SK-N-SH (cell line): ENCODE data around the gene SMURF1. TPM values are rescaled to one million over a fixed set of nuclear protein-coding genes. Genes with fewer than 3 reads are reported as not detected.

Source experiments
- CTCF ChIA-PET: fragments of 300-600, 350-600 bp; formaldehyde crosslinking; extraction: SDS; loops from one replicate; lab custom pipeline; 2021; lab: Yijun Ruan, JAX
- POLR2A ChIA-PET: fragments of 350-600 bp; sonication (Branson Sonifier 250); formaldehyde crosslinking; extraction: SDS; loops from one replicate; lab custom pipeline; 2020; ENCODE audit warnings: antibody characterized with exemption, inconsistent platforms; lab: Yijun Ruan, JAX
- DNase-seq: peaks from one replicate; pipeline ENCODE4 v3.0.0; 2012
- H2AFZ ChIP-seq: fragments of 200-600 bp; sonication (generic); 2 replicates; pipeline ENCODE4 v1.8.1; 2016; ENCODE audit warnings: antibody characterized with exemption, mild to moderate bottlenecking, low read depth
- H3F3A ChIP-seq: fragments of 200-600 bp; sonication (generic); replicated peaks from 2 replicates; pipeline ENCODE3; 2016; ENCODE audit warnings: antibody characterized with exemption, mild to moderate bottlenecking; ENCODE audit not compliant: insufficient read depth
- H3K27ac ChIP-seq, 2 experiments: fragments of 200-500 bp in 1 of 2; fragments of 200-600 bp in 1 of 2; sonication (Bioruptor generic) in 1 of 2; sonication (generic), shearing (Covaris generic) in 1 of 2; 2 replicates each; pipeline versions ENCODE4 v1.5.1 to v1.6.1; 2014 to 2016; ENCODE audit warnings: low read depth in 2 of 2, inconsistent platforms in 1 of 2, low read length in 1 of 2, mild to moderate bottlenecking in 1 of 2, mixed read lengths in 1 of 2
- H3K27me3 ChIP-seq: fragments of 200-600 bp; sonication (generic), shearing (Covaris generic); 2 replicates; pipeline ENCODE4 v1.6.1; 2016; ENCODE audit warnings: mixed run types; ENCODE audit not compliant: insufficient read depth
- H3K36me3 ChIP-seq, 2 experiments: fragments of 200-500 bp in 1 of 2; fragments of 200-600 bp in 1 of 2; sonication (Bioruptor generic) in 1 of 2; sonication (generic) in 1 of 2; replicated peaks in 1 of 2; 2 replicates each; pipeline versions ENCODE3 to v1.5.1; 2014 to 2016; ENCODE audit warnings: low read length in 1 of 2, mild to moderate bottlenecking in 1 of 2; ENCODE audit not compliant: insufficient read depth in 2 of 2, control insufficient read depth in 1 of 2
- H3K4me1 ChIP-seq, 2 experiments: fragments of 200-500 bp in 1 of 2; fragments of 200-600 bp in 1 of 2; sonication (Bioruptor generic) in 1 of 2; sonication (generic), shearing (Covaris generic) in 1 of 2; 2 replicates each; pipeline versions ENCODE4 v1.5.1 to v1.6.1; 2014 to 2016; ENCODE audit warnings: low read depth in 1 of 2, low read length in 1 of 2, mixed run types in 1 of 2; ENCODE audit not compliant: insufficient read depth in 2 of 2, control insufficient read depth in 1 of 2
- H3K4me2 ChIP-seq: fragments of 200-600 bp; sonication (generic), shearing (Covaris generic); 2 replicates; pipeline ENCODE4 v1.6.1; 2017; ENCODE audit warnings: mixed run types
- H3K4me3 ChIP-seq, 2 experiments: fragments of 200-500 bp in 1 of 2; fragments of 200-600 bp in 1 of 2; sonication (Bioruptor generic) in 1 of 2; sonication (generic), shearing (Covaris generic) in 1 of 2; 2 replicates each; pipeline versions ENCODE4 v1.5.1 to v1.8.1; 2014 to 2016; ENCODE audit warnings: low read depth in 2 of 2, inconsistent platforms in 1 of 2, low read length in 1 of 2, mild to moderate bottlenecking in 1 of 2, mixed read lengths in 1 of 2, moderate library complexity in 1 of 2
- H3K79me2 ChIP-seq: fragments of 200-600 bp; sonication (generic); 2 replicates; pipeline ENCODE4 v1.8.1; 2017; ENCODE audit warnings: mild to moderate bottlenecking; ENCODE audit not compliant: insufficient read depth
- H3K9ac ChIP-seq: fragments of 200-600 bp; sonication (generic); 2 replicates; pipeline ENCODE4 v1.6.1; 2017; ENCODE audit warnings: mixed run types
- H3K9me2 ChIP-seq: fragments of 200-600 bp; sonication (generic); 2 replicates; pipeline ENCODE4 v1.6.1; 2017; ENCODE audit warnings: mixed run types
- H3K9me3 ChIP-seq: fragments of 200-600 bp; sonication (generic); 2 replicates; pipeline ENCODE4 v1.6.1; 2017; ENCODE audit warnings: mixed run types, mild to moderate bottlenecking, moderate library complexity
- H4K20me1 ChIP-seq: fragments of 200-600 bp; sonication (generic); 2 replicates; pipeline ENCODE4 v1.6.1; 2017; ENCODE audit warnings: mild to moderate bottlenecking, mixed run types; ENCODE audit not compliant: insufficient read depth
- ELF1 ChIP-seq: IDR thresholded peaks from 2 replicates; pipeline ENCODE4 v1.4.0; 2012
- FOSL2 ChIP-seq: IDR thresholded peaks from 2 replicates; pipeline ENCODE4 v1.4.0; 2012; ENCODE audit warnings: low read depth, mild to moderate bottlenecking, moderate library complexity, borderline replicate concordance
- RCOR1 ChIP-seq: fragments of 150-350 bp; IDR thresholded peaks from 2 replicates; pipeline ENCODE4 v1.6.1; 2017; ENCODE audit warnings: antibody characterized with exemption, low read length
- SMC3 ChIP-seq: IDR thresholded peaks from 2 replicates; pipeline ENCODE4 v1.6.1; 2012; ENCODE audit warnings: low read depth, low read length, improper control_type of control experiment
- TAF1 ChIP-seq: IDR thresholded peaks from 2 replicates; pipeline ENCODE4 v1.6.1; 2012; ENCODE audit warnings: low read depth, mild to moderate bottlenecking, low read length, moderate library complexity, borderline replicate concordance
- USF1 ChIP-seq: IDR thresholded peaks from 2 replicates; pipeline ENCODE4 v1.4.0; 2012; ENCODE audit warnings: low read depth, borderline replicate concordance
- WGBS: methylation state at CpG from one replicate; pipeline ENCODE4 v1.1.6; 2017; ENCODE audit warnings: low lambda C conversion rate; 5-methylcytosine and 5-hydroxymethylcytosine counted together
- polyA plus RNA-seq, 3 experiments: library from polyadenylated mRNA; depleted of rRNA; stranded (reverse); fragments of >200 nt; gene quantifications; 2 replicates each; pipeline ENCODE4 v1.2.3, GENCODE V29; 2012
- TF ChIP-seq, protein P1 (sequence below): IDR thresholded peaks from 2 replicates; pipeline ENCODE4 v1.4.0; 2012; ENCODE audit warnings: low read depth, borderline replicate concordance
- TF ChIP-seq, protein P2 (sequence below): fragments of 150-350 bp; IDR thresholded peaks from 2 replicates; pipeline ENCODE4 v1.6.1; 2016; ENCODE audit warnings: mild to moderate bottlenecking, low read depth, low read length

SMURF1 gene
- polyA plus RNA-seq, 1 of the 3 experiments (the other 2 are of a cell fraction): 12.9 TPM

GRCh38 chr7:99010281-99010680, 133.6 kb downstream of the SMURF1 start:
- H3K27ac ChIP-seq: no peak overlapping the region
- no peak overlapping the region for H3K4me3 ChIP-seq
- H3K4me2 ChIP-seq: no peak overlapping the region
- WGBS: 96% methylated on average over 9 of the region's 9 CpGs
- ChIA-PET CTCF (interaction anchor here (1.5 kb wide), 1 partner anchor 70 kb away, joined by 4 read pairs; no protein-coding TSS in a partner anchor), POLR2A (no interaction called here)
- H2AFZ ChIP-seq: no peak overlapping the region
- no peak for DNase-seq
- H3F3A ChIP-seq: no peaks in the 10 kb centered on the region
- H4K20me1 ChIP-seq: no peaks in the 10 kb centered on the region
- H3K9me2 ChIP-seq: no peaks in the 10 kb centered on the region
- no peaks in the 10 kb centered on the region for H3K9me3 ChIP-seq
- no peaks in the 10 kb centered on the region for H3K27me3 ChIP-seq
- no peak for TF ChIP-seq RCOR1
- TF ChIP-seq, protein P1, sequence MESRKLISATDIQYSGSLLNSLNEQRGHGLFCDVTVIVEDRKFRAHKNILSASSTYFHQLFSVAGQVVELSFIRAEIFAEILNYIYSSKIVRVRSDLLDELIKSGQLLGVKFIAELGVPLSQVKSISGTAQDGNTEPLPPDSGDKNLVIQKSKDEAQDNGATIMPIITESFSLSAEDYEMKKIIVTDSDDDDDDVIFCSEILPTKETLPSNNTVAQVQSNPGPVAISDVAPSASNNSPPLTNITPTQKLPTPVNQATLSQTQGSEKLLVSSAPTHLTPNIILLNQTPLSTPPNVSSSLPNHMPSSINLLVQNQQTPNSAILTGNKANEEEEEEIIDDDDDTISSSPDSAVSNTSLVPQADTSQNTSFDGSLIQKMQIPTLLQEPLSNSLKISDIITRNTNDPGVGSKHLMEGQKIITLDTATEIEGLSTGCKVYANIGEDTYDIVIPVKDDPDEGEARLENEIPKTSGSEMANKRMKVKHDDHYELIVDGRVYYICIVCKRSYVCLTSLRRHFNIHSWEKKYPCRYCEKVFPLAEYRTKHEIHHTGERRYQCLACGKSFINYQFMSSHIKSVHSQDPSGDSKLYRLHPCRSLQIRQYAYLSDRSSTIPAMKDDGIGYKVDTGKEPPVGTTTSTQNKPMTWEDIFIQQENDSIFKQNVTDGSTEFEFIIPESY: no peak
- H3K9ac ChIP-seq: no peak overlapping the region
- no peaks in the 10 kb centered on the region for H3K79me2 ChIP-seq
- peaks cover 84 to 85% of the 10 kb centered on the region in 2 experiments for H3K36me3 ChIP-seq
- H3K4me1 ChIP-seq: no peaks in the 10 kb centered on the region

- DNase-seq: no peak
- Histone ChIP-seq H3K9me3 (no peaks in the 10 kb centered on the region), H3K27me3 (no peaks in the 10 kb centered on the region), H3K4me2 (no peak overlapping the region), H3K27ac (no peak overlapping the region), H2AFZ (no peak overlapping the region)
- no peak for TF ChIP-seq SMC3
- no peak for TF ChIP-seq TAF1
- no peak for TF ChIP-seq ELF1
- TF ChIP-seq, protein P2, sequence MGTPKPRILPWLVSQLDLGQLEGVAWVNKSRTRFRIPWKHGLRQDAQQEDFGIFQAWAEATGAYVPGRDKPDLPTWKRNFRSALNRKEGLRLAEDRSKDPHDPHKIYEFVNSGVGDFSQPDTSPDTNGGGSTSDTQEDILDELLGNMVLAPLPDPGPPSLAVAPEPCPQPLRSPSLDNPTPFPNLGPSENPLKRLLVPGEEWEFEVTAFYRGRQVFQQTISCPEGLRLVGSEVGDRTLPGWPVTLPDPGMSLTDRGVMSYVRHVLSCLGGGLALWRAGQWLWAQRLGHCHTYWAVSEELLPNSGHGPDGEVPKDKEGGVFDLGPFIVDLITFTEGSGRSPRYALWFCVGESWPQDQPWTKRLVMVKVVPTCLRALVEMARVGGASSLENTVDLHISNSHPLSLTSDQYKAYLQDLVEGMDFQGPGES: no peak
- no peak for TF ChIP-seq FOSL2
- no peak for TF ChIP-seq USF1
- TF ChIP-seq, all 33 proteins: peak for 0
- Histone ChIP-seq H3K9ac (no peak overlapping the region), H4K20me1 (no peaks in the 10 kb centered on the region), H3K9me2 (no peaks in the 10 kb centered on the region), H3K4me3 (no peak overlapping the region), H3K79me2 (no peaks in the 10 kb centered on the region), H3F3A (no peaks in the 10 kb centered on the region), H3K36me3 (peaks cover 80 to 88% of the 10 kb centered on the region in 2 experiments), H3K4me1 (no peaks in the 10 kb centered on the region)
- POLR2A ChIA-PET: no interaction called here
- 90% methylated on average over 8 of the region's 11 CpGs for WGBS
- CTCF ChIA-PET: interaction anchor here (1.5 kb wide), 1 partner anchor 69 kb away, joined by 4 read pairs; no protein-coding TSS in a partner anchor
Measured at GRCh38 chr7:99008921-99009530, 134.9 kb downstream of the SMURF1 start.
